B cell (primary cell): ENCODE data around the gene CLCN5. TPM values are rescaled to one million over a fixed set of nuclear protein-coding genes. Genes with fewer than 3 reads are reported as not detected.
A peak's percentile ranks its signal among the peaks of the same experiment; 100 is the strongest.

Experiments used
- ATAC-seq: fragments of 200-7000 bp; cut with Tn5 transposase; one replicate; pipeline ENCODE4 v1.10.0; 2021; ENCODE audit warnings: low read depth, mild to moderate bottlenecking, moderate number of reproducible peaks, moderate library complexity
- CTCF ChIA-PET: fragments of 350-600 bp; sonication (Branson Sonifier 250); formaldehyde crosslinking; loops from one replicate; lab custom pipeline; 2021; ENCODE audit warnings: antibody characterized with exemption, inconsistent platforms; lab: Charles Lee
- POLR2A ChIA-PET: fragments of 350-600 bp; sonication (Branson Sonifier 250); formaldehyde crosslinking; loops from one replicate; lab custom pipeline; 2021; ENCODE audit warnings: antibody characterized with exemption; lab: Charles Lee
- DNase-seq: peaks from one replicate; pipeline ENCODE4 v3.0.0; 2013
- H2AFZ ChIP-seq: 2 replicates; pipeline ENCODE4 v1.6.1; 2012; ENCODE audit warnings: mild to moderate bottlenecking, low read depth, low read length; ENCODE audit not compliant: insufficient read depth, poor library complexity, severe bottlenecking
- H3K27ac ChIP-seq, 2 donors: 1 replicate in 1 of 2; 2 replicates in 1 of 2; pipeline ENCODE4 v1.5.1; 2012 to 2013; ENCODE audit warnings: low read length in 2 of 2, mild to moderate bottlenecking in 2 of 2, moderate library complexity in 1 of 2
- H3K27me3 ChIP-seq, 4 experiments: fragments of 200-600 bp in 1 of 4; sonication (generic) in 1 of 4; replicated peaks in 1 of 4; 1 replicate in 2 of 4; 2 replicates in 2 of 4; pipeline versions ENCODE4 v1.6.1 to v1.7.0; 2013 to 2016; ENCODE audit warnings: low read length in 3 of 4, mild to moderate bottlenecking in 2 of 4, mixed read lengths in 1 of 4, moderate library complexity in 1 of 4; ENCODE audit not compliant: insufficient read depth in 4 of 4, control insufficient read depth in 3 of 4; ENCODE audit errors: control extremely low read depth in 1 of 4
- H3K36me3 ChIP-seq, 2 experiments: replicated peaks in 1 of 2; 1 replicate in 1 of 2; 2 replicates in 1 of 2; pipeline versions ENCODE4 v1.6.1 to v1.7.1; 2013; ENCODE audit warnings: low read length in 1 of 2; ENCODE audit not compliant: insufficient read depth in 2 of 2, control insufficient read depth in 1 of 2; ENCODE audit errors: control extremely low read depth in 1 of 2, extremely low read depth in 1 of 2
- H3K4me1 ChIP-seq, 2 donors: fragments of 200-600 bp in 1 of 2; sonication (generic) in 1 of 2; 1 replicate in 1 of 2; 2 replicates in 1 of 2; pipeline versions ENCODE4 v1.5.1 to v1.6.1; 2013 to 2017; ENCODE audit warnings: low read length in 2 of 2; ENCODE audit not compliant: control insufficient read depth in 2 of 2, insufficient read depth in 2 of 2
- H3K4me2 ChIP-seq: replicated peaks from 2 replicates; pipeline ENCODE3; 2012; ENCODE audit warnings: mild to moderate bottlenecking, low read depth, low read length; ENCODE audit not compliant: poor library complexity, severe bottlenecking
- H3K4me3 ChIP-seq, 5 experiments: fragments of 200-600 bp in 1 of 5; sonication (generic) in 1 of 5; 1 replicate in 3 of 5; 2 replicates in 2 of 5; pipeline versions ENCODE4 v1.5.1 to v1.7.0; 2011 to 2016; ENCODE audit warnings: low read length in 4 of 5, mild to moderate bottlenecking in 4 of 5, low read depth in 2 of 5, control low read depth in 1 of 5, moderate library complexity in 1 of 5; ENCODE audit not compliant: insufficient read depth in 1 of 5; ENCODE audit errors: control extremely low read depth in 1 of 5, extremely low read depth in 1 of 5
- H3K79me2 ChIP-seq: fragments of 200-600 bp; sonication (generic); one replicate; pipeline ENCODE4 v1.6.0; 2016; ENCODE audit warnings: low read length; ENCODE audit not compliant: control insufficient read depth, insufficient read depth
- H3K9ac ChIP-seq: fragments of 200-600 bp; sonication (generic); 2 replicates; pipeline ENCODE4 v1.6.1; 2017; ENCODE audit warnings: mild to moderate bottlenecking, low read length, moderate library complexity
- H3K9me3 ChIP-seq, 3 donors: one replicate each; pipeline versions ENCODE4 v1.6.1 to v1.7.1; 2013; ENCODE audit warnings: low read length in 2 of 3; ENCODE audit not compliant: control insufficient read depth in 2 of 3, insufficient read depth in 1 of 3; ENCODE audit errors: control extremely low read depth in 1 of 3
- H4K20me1 ChIP-seq: 2 replicates; pipeline ENCODE4 v1.6.0; 2012; ENCODE audit warnings: mild to moderate bottlenecking, low read length; ENCODE audit not compliant: insufficient read depth, control insufficient read depth, poor library complexity, severe bottlenecking
- H3K27ac Mint-ChIP-seq: one replicate; pipeline ENCODE4 v1.8.0; 2021; ENCODE audit warnings: mixed read lengths
- H3K27me3 Mint-ChIP-seq: one replicate; pipeline ENCODE4 v1.8.0; 2021; ENCODE audit warnings: mixed read lengths
- H3K4me1 Mint-ChIP-seq: one replicate; pipeline ENCODE4 v1.8.0; 2021; ENCODE audit warnings: mixed read lengths
- H3K4me3 Mint-ChIP-seq: one replicate; pipeline ENCODE4 v1.8.0; 2021; ENCODE audit warnings: mixed read lengths
- H3K9me3 Mint-ChIP-seq: one replicate; pipeline ENCODE4 v1.8.0; 2022; ENCODE audit warnings: mixed read lengths; ENCODE audit not compliant: insufficient read depth
- EZH2 ChIP-seq: IDR thresholded peaks from 2 replicates; pipeline ENCODE4 v1.6.1; 2012; ENCODE audit warnings: borderline replicate concordance, low read depth, mild to moderate bottlenecking, moderate library complexity, low read length; ENCODE audit not compliant: insufficient read depth, poor library complexity, severe bottlenecking
- WGBS: methylation state at CpG from one replicate; pipeline ENCODE4 v1.1.5; 2013; ENCODE audit warnings: missing lambda C conversion rate; ENCODE audit not compliant: insufficient coverage; 5-methylcytosine and 5-hydroxymethylcytosine counted together
- intact Hi-C: fragments of 100-400 bp; cut with micrococcal nuclease; formaldehyde crosslinking; loops from one replicate; pipeline ENCODE4 v1.10.0; 2022
- polyA minus RNA-seq: library from RNA; depleted of rRNA, polyadenylated mRNA; stranded (reverse); fragments of >200 nt; gene quantifications from 2 replicates; pipeline ENCODE4 v1.2.3, GENCODE V29; 2012
- polyA plus RNA-seq: library from polyadenylated mRNA; depleted of rRNA; stranded (reverse); fragments of >200 nt; gene quantifications from 2 replicates; pipeline ENCODE4 v1.2.3, GENCODE V29; 2012
- total RNA-seq, 2 donors: library from RNA; stranded (reverse); fragments of 120-200 nt in 1 of 2; gene quantifications; 1 replicate in 1 of 2; 2 replicates in 1 of 2; pipeline versions ENCODE4 v1.2.3 to v1.2.4, GENCODE V29; 2013 to 2022
- TF ChIP-seq, protein P1 (sequence below): fragments of 200-600 bp; IDR thresholded peaks from one replicate; pipeline ENCODE4 v1.8.0; 2022; ENCODE audit warnings: antibody characterized with exemption, mild to moderate bottlenecking

Gene CLCN5
- total RNA-seq = 3.6 and 6.3 TPM in 2 replicates
- total RNA-seq (2013) = 4.4 TPM
- 0.52 and 0.55 TPM in 2 replicates for polyA plus RNA-seq
- polyA minus RNA-seq = 1.4 and 1.5 TPM in 2 replicates

DNA sequence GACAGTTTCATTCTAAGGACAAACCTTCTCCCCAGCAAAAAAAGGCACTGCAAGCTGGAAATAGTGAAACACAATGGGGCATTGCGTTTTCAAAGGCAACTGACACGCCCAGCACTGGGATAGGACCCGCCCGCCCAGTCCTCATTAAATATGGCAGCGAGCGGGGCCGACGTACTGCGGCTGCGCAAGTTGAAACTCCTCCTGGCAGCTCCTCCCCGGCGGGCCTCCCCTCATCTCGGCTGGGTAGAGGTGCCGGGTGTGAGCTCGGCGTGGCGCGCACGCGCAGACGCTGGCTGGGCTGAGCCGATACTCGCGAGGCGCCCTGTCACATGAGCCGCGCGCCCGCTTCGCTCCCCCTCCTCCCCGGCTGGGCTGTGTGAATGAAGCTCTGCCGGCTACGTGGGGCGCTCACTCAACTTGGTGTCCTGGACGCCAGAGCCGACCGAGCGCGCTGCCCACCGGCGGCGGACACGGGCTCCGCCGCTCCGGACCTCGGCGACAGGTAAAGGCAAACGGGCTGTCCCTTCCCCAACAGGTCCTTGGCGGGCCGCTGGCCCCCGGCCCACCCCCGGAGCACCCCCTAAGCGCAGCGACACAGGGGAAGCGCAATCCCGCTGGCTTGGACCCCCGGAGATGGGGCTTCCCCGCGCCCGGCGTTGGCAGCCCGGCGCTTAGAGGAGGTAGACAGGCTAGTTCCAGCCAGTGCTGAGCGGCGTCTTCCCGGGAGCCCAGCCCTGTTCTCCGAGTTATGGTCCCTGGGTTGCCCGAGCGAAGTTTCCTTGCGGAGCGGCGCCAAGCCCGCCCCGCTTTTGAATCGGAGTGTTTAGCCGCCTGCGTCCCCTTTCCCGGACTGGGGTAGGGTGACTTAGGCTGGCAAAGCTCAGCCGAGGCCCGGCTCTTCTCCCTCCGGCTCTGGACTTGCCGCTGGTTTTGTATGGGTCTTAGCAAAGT is at the start of gene CLCN5:
CLCN5 (plus strand) TSS at position 306 of the 951 bp plus-strand sequence. CDS start 2,703 bp downstream, outside the sequence.
- intact Hi-C loops = loop anchor here (1.0 to 2.0 kb wide), 2 partner anchors 43 to 282 kb away; partner anchors contain the start of genes CCNB3 and USP27X
- Histone ChIP-seq H3K4me2 (peak within 1 kb of the TSS; percentile 82), H3K4me1 (peaks cover 0 to 11% of the 10 kb centered on the region in 2 donors), H3K9me3 (no peaks in the 10 kb centered on the region), H3K9ac (peak within 1 kb of the TSS; percentile 79), H3K27me3 (no peaks in the 10 kb centered on the region), H4K20me1 (no peaks in the 10 kb centered on the region), H3K36me3 (no peaks in the 10 kb centered on the region), H3K4me3 (peak within 1 kb of the TSS; percentile 55 to 71 (median 64)), H3K79me2 (no peaks in the 10 kb centered on the region), H3K27ac (peak within 1 kb of the TSS; percentile 24 to 61), H2AFZ (peak within 1 kb of the TSS; percentile 80)
- H3K9me3 Mint-ChIP-seq = no peaks in the 10 kb centered on the region
- peaks cover 10% of the 10 kb centered on the region for H3K4me1 Mint-ChIP-seq
- ChIA-PET CTCF (interaction anchor here (0.5 to 2.0 kb wide), 8 partner anchors 39 to 756 kb away, joined by 3 to 6 read pairs (median 4); partner anchors contain the start of genes CCNB3 and USP27X), POLR2A (no interaction called here)
- WGBS = under 1% methylated on average over 82 of the region's 83 CpGs
- DNase-seq (peak; percentile 95), ATAC-seq (peak; percentile 91)
- peak within 1 kb of the TSS; percentile 84 for H3K4me3 Mint-ChIP-seq
- no peaks in the 10 kb centered on the region for H3K27me3 Mint-ChIP-seq
- TF ChIP-seq, protein P1, sequence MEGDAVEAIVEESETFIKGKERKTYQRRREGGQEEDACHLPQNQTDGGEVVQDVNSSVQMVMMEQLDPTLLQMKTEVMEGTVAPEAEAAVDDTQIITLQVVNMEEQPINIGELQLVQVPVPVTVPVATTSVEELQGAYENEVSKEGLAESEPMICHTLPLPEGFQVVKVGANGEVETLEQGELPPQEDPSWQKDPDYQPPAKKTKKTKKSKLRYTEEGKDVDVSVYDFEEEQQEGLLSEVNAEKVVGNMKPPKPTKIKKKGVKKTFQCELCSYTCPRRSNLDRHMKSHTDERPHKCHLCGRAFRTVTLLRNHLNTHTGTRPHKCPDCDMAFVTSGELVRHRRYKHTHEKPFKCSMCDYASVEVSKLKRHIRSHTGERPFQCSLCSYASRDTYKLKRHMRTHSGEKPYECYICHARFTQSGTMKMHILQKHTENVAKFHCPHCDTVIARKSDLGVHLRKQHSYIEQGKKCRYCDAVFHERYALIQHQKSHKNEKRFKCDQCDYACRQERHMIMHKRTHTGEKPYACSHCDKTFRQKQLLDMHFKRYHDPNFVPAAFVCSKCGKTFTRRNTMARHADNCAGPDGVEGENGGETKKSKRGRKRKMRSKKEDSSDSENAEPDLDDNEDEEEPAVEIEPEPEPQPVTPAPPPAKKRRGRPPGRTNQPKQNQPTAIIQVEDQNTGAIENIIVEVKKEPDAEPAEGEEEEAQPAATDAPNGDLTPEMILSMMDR = no peak
- no peak for TF ChIP-seq EZH2
- H3K27ac Mint-ChIP-seq = peak within 1 kb of the TSS; percentile 64
